NCI-H1105 treated with DMSO at 0.1 percent for 48 hours (cell line): ENCODE data around the gene DNAJC16.
"Not testable (repeated sequence)": the region's sequence is repeated elsewhere in the genome, so short reads cannot be mapped to it uniquely, and the experiment has no call there.

ENCODE experiments used
- DNase-seq: peaks from one replicate; lab custom pipeline; 2025; lab: John Stamatoyannopoulos, UW

The DNAJC16 gene

DNA sequence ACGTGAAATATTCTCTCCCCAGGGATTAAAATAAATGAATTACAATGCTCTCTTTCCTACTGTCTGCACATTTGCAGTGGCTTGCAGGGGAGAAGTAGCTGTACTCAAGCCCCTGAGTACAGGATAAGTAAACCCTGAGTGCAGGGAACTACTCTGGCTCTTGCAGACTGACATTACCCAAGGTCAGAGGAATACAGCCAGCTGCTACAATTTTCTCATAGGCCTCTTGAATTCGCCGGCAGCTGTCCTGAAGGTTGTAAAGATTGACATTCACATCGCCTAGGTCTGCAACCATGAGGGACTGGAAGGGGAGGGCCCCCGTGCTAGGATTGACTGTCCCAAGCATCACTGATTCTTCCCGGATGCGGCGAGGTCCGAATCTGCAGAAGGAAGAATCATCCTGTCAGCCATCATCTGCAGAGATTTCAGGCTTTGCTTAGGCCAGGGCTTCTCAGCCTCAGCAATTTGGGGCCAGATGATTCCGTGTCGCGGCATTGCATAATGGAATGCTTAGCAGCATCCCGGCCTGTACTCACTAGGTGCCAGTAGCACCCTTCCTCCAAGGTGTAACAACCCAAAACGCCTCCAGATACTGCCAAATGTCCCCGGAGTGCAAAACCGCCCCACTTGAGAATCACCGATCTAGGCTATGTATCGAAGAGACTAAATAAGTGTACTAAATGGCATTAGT, 56.5 kb downstream of the DNAJC16 start:
- no peak for DNase-seq

DNA sequence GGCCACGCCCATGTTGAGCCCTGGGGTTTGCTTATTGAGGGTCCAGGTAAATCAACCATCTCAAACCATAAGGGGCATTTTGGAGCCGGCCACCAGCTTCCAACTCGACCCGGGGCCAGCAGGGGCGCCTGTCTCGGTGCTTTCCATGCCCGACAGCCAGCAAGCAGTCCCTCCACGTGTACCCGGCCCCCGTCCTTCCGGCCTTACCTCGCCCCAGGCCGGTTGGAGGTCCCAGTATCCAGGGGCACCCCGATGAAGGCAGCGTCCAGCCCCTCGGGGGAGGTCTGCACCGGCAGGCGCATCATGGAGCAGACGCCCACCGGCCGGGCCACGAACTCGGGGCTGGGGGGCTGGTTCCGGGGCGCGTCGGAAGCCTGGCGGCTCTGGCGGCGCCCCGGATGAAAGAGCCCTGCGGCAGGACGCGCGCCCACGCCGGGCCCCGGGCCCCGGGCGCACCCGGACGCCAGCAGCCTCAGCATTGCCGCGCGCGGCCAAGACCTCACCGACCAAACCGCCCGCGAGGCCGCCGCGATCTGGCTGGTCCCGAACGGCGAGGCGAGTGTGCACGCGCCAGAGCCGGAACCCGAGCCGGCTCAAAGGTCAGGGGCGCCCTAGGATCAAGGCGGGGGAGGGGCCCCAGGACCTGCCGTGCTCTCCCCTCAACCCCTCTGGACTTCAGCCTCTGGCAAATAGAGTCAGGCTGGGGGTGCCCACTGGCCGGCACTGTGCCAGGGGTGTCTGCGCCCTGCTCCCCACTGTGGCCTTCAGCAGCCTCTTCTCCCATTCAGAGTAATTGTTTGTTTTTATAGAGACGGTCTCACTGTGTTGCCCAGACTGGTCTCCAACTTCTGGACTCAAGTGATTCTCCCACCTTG, 58.1 kb downstream of the DNAJC16 start, which contains the start of gene AGMAT:
AGMAT (minus strand) TSS at position 563 of the 875 bp plus-strand sequence; CDS start at position 479, 84 bp downstream.
- no peak for DNase-seq

GRCh38 chr1:15592285-15592684, 65.6 kb downstream of the DNAJC16 start:
- DNase-seq, result no peak

GRCh38 chr1:15595809-15596617, 69.4 kb downstream of the DNAJC16 start:
- no peak for DNase-seq

DNA sequence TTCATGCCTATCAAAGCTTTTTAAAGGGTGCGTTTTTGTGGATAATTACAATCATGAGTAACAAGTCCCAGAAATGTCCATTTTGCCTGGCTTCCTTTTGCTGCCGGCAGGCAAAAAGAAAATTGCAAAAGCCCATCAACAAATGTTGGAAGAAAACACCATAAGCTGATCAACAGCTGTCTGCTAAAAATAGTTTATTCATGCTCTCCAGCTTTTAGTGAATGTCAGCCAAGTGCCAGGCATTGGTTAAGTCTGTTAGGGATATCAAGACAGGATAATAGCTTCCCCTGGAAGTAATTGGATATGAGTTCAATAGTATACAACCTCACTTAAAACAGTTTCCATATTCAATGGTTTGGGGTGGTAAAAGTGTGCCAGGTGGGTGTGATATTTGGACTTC, 71.8 kb downstream of the DNAJC16 start:
- DNase-seq, result no peak

GRCh38 chr1:15603050-15603965, 76.7 kb downstream of the DNAJC16 start:
- DNase-seq, result peak; percentile 96

DNA sequence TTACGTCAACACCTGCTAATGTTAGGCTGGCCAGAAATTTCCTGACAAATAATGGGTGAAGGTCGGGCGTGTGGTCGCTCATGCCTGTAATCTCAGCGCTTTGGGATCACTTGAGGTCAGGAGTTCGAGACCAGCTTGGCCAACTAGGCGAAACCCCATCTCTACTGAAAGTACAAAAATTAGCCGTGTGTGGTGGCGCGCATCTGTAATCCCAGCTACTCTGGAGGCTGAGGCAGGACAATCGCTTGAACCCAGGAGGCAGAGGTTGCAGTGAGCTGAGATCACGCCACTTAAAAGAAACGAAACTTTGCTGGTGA, 77.3 kb downstream of the DNAJC16 start:
- DNase-seq, result not testable (repeated sequence)

GRCh38 chr1:15604400-15604799, 77.8 kb downstream of the DNAJC16 start:
- DNase-seq, result not testable (repeated sequence)

GRCh38 chr1:15605398-15606383, 79.0 kb downstream of the DNAJC16 start:
- DNase-seq, result no peak

GRCh38 chr1:15609631-15610030, 83.0 kb downstream of the DNAJC16 start:
- DNase-seq, result no peak

DNA sequence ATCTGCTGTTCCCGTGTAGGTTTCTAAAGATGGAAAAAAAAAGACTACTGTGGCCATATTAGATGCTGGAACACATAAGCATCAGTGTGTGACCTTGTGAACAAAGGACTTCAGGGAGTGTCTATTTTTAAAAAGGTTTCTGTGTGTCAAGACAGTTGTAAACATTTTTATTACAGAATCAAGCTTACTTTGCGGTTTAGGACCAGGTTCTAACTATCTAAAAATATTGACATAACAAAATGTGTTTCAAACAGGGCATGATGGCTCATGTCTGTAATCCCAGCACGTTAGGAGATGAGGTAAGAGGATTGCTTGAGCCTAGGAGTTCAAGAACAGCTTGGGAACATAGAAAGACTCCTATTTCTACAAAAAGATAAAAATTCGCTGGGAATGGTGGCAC, 83.5 kb downstream of the DNAJC16 start:
- no peak for DNase-seq

- no peak for DNase-seq
Observed at GRCh38 chr1:15616373-15617172, 89.9 kb downstream of the DNAJC16 start.

DNA sequence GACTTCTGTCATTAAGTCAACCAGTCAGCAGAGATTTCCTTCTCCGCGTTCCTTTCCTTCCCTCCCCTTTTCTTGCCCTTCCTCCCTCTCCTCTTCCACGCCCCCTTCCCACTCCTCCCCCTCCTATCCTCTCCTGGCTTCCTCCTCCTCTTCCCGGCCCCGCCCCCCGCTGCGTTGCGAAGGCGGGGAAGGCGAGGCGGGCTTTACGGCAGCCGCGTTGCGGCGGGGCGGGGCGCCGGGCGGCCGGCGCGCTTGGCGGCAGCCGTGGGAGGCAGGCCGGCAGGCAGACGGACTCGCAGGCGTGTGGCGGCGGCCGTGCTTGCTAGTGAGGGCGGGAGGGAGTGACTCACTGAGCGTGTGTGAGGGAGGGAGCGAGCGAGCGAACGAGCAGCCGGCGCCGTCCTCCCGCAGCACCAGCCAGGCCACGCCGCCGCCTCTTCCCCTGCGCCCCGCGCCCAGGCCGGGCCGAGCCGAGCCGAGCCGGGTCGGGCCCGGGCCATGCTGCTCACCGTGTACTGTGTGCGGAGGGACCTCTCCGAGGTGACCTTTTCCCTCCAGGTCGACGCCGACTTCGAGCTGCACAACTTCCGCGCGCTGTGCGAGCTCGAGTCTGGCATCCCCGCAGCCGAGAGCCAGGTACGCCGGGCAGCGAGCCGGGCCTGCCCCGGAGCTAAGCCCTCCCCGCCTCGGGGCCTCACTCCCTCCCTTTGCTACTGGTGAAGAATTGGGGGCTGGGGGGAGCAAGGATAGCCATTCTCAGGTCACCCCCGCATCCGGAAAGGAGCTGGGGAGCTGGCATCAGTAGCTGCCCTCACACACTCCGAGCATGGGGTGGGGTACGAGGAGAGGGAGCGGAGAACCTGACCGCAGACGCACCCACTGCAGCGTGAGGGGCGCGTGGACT, 90.8 kb downstream of the DNAJC16 start, which contains the start of gene DDI2:
DDI2 (plus strand) TSS at position 286 of the 904 bp plus-strand sequence; CDS start at position 499, 213 bp downstream.
- peak; percentile 93 for DNase-seq

- peak; percentile 41 for DNase-seq
Observed at GRCh38 chr1:15618077-15618654, 91.5 kb downstream of the DNAJC16 start.

DNA sequence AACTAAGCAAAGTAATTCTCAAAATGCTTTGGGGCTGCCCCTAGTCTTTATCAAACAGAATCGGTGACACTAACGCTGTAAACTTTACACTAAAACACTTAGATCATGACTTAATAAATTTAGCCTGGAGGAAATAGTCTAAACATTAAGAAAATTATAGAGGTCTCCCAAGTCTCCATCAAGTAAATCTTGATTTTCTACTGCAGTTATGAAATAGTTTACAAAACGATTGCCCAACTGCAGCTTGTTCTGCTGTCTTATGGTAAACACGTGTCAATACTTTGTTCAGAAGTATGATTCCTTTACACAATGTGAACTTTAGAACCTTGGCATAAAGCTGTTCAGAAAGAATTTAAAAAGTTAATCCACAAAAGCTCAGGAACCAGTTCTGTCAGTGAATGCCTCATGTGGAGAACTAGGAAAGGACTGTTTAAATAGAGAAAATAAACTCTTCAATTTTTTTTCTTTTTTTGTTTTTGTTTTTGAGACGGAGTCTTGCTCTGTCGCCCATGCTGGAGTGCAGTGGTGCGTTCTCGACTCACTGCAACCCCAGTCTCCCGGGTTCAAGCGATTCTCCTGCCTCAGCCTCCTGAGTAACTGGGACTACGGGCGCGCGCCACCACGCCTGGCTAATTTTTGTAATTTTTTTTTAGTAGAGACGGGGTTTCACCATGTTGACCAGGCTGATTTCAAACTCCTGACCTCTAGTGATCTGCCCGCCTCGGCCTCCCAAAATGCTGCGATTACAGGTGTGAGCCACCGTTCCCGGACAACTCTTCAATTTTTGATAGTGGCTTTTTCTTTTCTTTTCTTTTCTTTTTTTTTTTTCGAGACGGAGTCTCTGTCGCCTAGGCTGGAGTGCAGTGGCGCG, 92.2 kb downstream of the DNAJC16 start:
- no peak for DNase-seq

DNA sequence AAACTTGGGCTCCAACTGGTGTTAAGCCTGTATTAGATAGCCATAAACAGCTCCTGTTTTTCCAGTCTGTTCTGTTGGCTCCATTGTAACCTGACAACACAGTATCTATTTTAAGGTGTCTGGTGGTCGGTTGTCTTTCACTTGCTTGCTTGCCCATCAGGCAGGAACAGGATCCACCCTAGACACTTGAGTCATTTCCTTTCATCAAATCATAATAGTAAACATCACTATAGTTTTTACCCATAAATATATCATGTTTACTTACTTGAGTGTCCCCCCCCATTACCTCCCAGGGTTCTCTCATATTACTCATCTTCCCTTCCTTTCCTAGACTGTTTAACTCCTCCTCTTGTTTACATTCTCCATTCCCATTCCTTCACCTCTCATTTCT, 93.5 kb downstream of the DNAJC16 start:
- no peak for DNase-seq
